Osteoblast (primary cell): ENCODE data around the gene HNRNPH2. TPM values are rescaled to one million over a fixed set of nuclear protein-coding genes. Genes with fewer than 3 reads are reported as not detected.

Experiments
- DNase-seq: peaks from one replicate; pipeline ENCODE4 v3.0.0; 2011; ENCODE audit warnings: low spot score, mixed read lengths; ENCODE audit not compliant: insufficient read length; ENCODE audit errors: missing footprints
- H2AFZ ChIP-seq: 2 replicates; pipeline ENCODE4 v1.6.0; 2011; ENCODE audit warnings: mild to moderate bottlenecking, low read length
- H3K27ac ChIP-seq: 2 replicates; pipeline ENCODE4 v1.5.1; 2011; ENCODE audit warnings: mild to moderate bottlenecking, low read depth, low read length, moderate library complexity
- H3K27me3 ChIP-seq: 2 replicates; pipeline ENCODE4 v1.6.0; 2012; ENCODE audit warnings: mild to moderate bottlenecking, control low read depth, inconsistent platforms, low read length, moderate library complexity; ENCODE audit not compliant: insufficient read depth
- H3K36me3 ChIP-seq: 2 replicates; pipeline ENCODE4 v1.5.1; 2011; ENCODE audit warnings: mild to moderate bottlenecking, low read length, control low read depth, moderate library complexity; ENCODE audit not compliant: insufficient read depth
- H3K4me1 ChIP-seq: 2 replicates; pipeline ENCODE4 v1.5.1; 2011; ENCODE audit warnings: mild to moderate bottlenecking, low read length, control low read depth, moderate library complexity; ENCODE audit not compliant: insufficient read depth
- H3K4me2 ChIP-seq: 2 replicates; pipeline ENCODE4 v1.6.0; 2011; ENCODE audit warnings: mild to moderate bottlenecking, low read length; ENCODE audit not compliant: insufficient read depth
- H3K4me3 ChIP-seq: fragments of 200-600 bp; sonication (generic); 3 replicates; pipeline ENCODE4 v1.5.1; 2012; ENCODE audit warnings: mild to moderate bottlenecking, low read length, inconsistent platforms; ENCODE audit not compliant: insufficient read depth
- H3K79me2 ChIP-seq: 2 replicates; pipeline ENCODE4 v1.6.0; 2012; ENCODE audit warnings: mild to moderate bottlenecking, low read length, control low read depth, inconsistent platforms; ENCODE audit not compliant: insufficient read depth
- H3K9me3 ChIP-seq: 2 replicates; pipeline ENCODE4 v1.5.1; 2011; ENCODE audit warnings: low read depth, low read length, control low read depth
- H4K20me1 ChIP-seq: 2 replicates; pipeline ENCODE4 v1.6.0; 2012; ENCODE audit warnings: mild to moderate bottlenecking, low read length, control low read depth; ENCODE audit not compliant: insufficient read depth
- CTCF ChIP-seq: IDR thresholded peaks from 2 replicates; pipeline ENCODE4 v1.5.1; 2011; ENCODE audit warnings: mild to moderate bottlenecking, low read depth, low read length, moderate library complexity; ENCODE audit errors: extremely low read depth
- total RNA-seq: library from RNA; depleted of rRNA; stranded (reverse); fragments of >200 nt; gene quantifications from 2 replicates; pipeline ENCODE4 v1.2.3, GENCODE V29; 2012

HNRNPH2 gene
- total RNA-seq, 1 donor = 70.2 TPM

GRCh38 chrX:101415180-101416145, 7.4 kb downstream of the HNRNPH2 start:
- Histone ChIP-seq H2AFZ (no peak overlapping the region), H3K4me3 (peak overlapping the region; percentile 55), H4K20me1 (peaks cover 9% of the 10 kb centered on the region), H3K4me1 (peaks cover 8% of the 10 kb centered on the region), H3K27ac (peak overlapping the region; percentile 21), H3K79me2 (peaks cover 28% of the 10 kb centered on the region), H3K27me3 (peaks cover 13% of the 10 kb centered on the region), H3K36me3 (peaks cover 8% of the 10 kb centered on the region), H3K4me2 (peak overlapping the region; percentile 74), H3K9me3 (no peaks in the 10 kb centered on the region)
- TF ChIP-seq CTCF = peak; percentile 80
- peak; percentile 85 for DNase-seq

- Histone ChIP-seq H3K79me2 (peaks cover 18% of the 10 kb centered on the region), H2AFZ (no peak overlapping the region), H3K4me3 (no peak overlapping the region), H3K9me3 (no peaks in the 10 kb centered on the region), H4K20me1 (peaks cover 7% of the 10 kb centered on the region), H3K36me3 (peaks cover 8% of the 10 kb centered on the region), H3K4me1 (peaks cover 6% of the 10 kb centered on the region), H3K4me2 (no peak overlapping the region), H3K27me3 (peaks cover 13% of the 10 kb centered on the region), H3K27ac (no peak overlapping the region)
- DNase-seq = no peak
- TF ChIP-seq CTCF = no peak
These were observed 8.7 kb downstream of the HNRNPH2 start for GRCh38 chrX:101416691-101417090.

GRCh38 chrX:101417190-101417589, 9.2 kb downstream of the HNRNPH2 start:
- peak overlapping the region; percentile 81 for H3K27ac ChIP-seq
- peaks cover 7% of the 10 kb centered on the region for H4K20me1 ChIP-seq
- H3K27me3 ChIP-seq = peaks cover 13% of the 10 kb centered on the region
- peaks cover 3% of the 10 kb centered on the region for H3K36me3 ChIP-seq
- H3K4me2 ChIP-seq = peak overlapping the region; percentile 82
- no peaks in the 10 kb centered on the region for H3K9me3 ChIP-seq
- H3K79me2 ChIP-seq = peaks cover 13% of the 10 kb centered on the region
- no peak overlapping the region for H3K4me3 ChIP-seq
- no peak for DNase-seq
- H3K4me1 ChIP-seq = peaks cover 6% of the 10 kb centered on the region
- no peak for TF ChIP-seq CTCF
- H2AFZ ChIP-seq = peak overlapping the region; percentile 91

GRCh38 chrX:101417981-101418841, 10.2 kb downstream of the HNRNPH2 start:
- DNase-seq = peak; percentile 62

More at GRCh38 chrX:101417981-101418841, 10.2 kb downstream of the HNRNPH2 start:
- H3K27ac ChIP-seq = peak overlapping the region; percentile 81
- peak overlapping the region; percentile 82 for H3K4me2 ChIP-seq
- H4K20me1 ChIP-seq = no peaks in the 10 kb centered on the region
- no peaks in the 10 kb centered on the region for H3K9me3 ChIP-seq
- peaks cover 13% of the 10 kb centered on the region for H3K27me3 ChIP-seq
- peak overlapping the region; percentile 91 for H2AFZ ChIP-seq
- peaks cover 6% of the 10 kb centered on the region for H3K4me1 ChIP-seq
- H3K79me2 ChIP-seq = peaks cover 3% of the 10 kb centered on the region
- no peaks in the 10 kb centered on the region for H3K36me3 ChIP-seq
- H3K4me3 ChIP-seq = peak overlapping the region; percentile 77
- TF ChIP-seq CTCF = no peak
